Endothelial cell of umbilical vein (primary cell): ENCODE data around the gene RET.

Experiments
- EZH2 ChIP-seq: IDR thresholded peaks from 2 replicates; pipeline ENCODE4 v1.6.1; 2012; ENCODE audit warnings: borderline replicate concordance, low read depth, mild to moderate bottlenecking, moderate library complexity, low read length, inconsistent platforms; ENCODE audit not compliant: severe bottlenecking
- POLR2A ChIP-seq: IDR thresholded peaks from 2 replicates; pipeline ENCODE4 v1.6.1; 2012; ENCODE audit warnings: low read depth, mild to moderate bottlenecking, control low read depth, low read length

DNA sequence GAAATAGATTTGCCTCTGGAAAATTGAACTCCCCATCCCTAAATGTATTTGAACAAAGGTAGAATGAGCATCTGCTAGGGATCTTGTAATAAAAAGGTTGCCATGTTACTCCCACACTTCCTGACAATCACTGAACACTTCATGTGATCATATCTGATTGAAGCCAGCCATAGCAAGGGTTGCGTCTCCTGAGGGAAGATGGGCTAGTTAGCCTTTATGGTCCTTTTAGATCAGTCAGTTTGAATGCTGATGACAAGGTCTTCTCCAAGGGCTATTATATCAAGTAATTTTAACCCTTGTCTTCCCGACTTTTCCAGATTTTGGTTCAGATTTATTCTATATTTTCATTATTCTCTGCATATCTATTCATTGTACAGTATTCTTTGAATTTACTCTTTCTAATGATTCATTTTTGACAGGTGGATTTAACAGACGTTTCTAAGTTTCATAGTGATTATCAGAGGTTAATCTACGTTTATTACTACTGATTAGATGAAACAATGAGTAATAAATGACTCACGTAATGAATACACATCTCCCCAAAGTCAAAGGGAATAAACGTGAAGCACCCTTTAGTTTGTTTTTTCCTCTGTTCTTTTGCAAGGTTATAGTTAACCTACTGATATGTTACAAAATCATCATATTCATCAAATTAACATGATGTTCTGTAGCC is 89.5 kb downstream of the RET start:
- no peak for TF ChIP-seq EZH2
- TF ChIP-seq POLR2A, result no peak
